Upper lobe of right lung (tissue), 1 donor: Measurements from ENCODE around the gene FAM131B. TPM values are rescaled to one million over a fixed set of nuclear protein-coding genes. Genes with fewer than 3 reads are reported as not detected.
"Not testable (repeated sequence)": the region's sequence is repeated elsewhere in the genome, so short reads cannot be mapped to it uniquely, and the experiment has no call there.

Source experiments
- ATAC-seq: fragments of 200-7000 bp; cut with Tn5 transposase; one replicate; pipeline ENCODE4 v1.9.1; 2020; ENCODE audit warnings: mild to moderate bottlenecking, moderate library complexity
- DNase-seq: peaks from one replicate; pipeline ENCODE4 v3.0.0-alpha.2; 2020
- H3K27ac ChIP-seq: fragments of 200-600 bp; one replicate; pipeline ENCODE4 v1.8.0; 2022
- H3K27me3 ChIP-seq: fragments of 200-600 bp; one replicate; pipeline ENCODE4 v1.8.0; 2022; ENCODE audit warnings: mild to moderate bottlenecking
- H3K36me3 ChIP-seq: fragments of 200-600 bp; one replicate; pipeline ENCODE4 v1.8.0; 2022
- H3K4me1 ChIP-seq: fragments of 200-600 bp; one replicate; pipeline ENCODE4 v1.8.0; 2022
- H3K4me3 ChIP-seq: fragments of 200-600 bp; one replicate; pipeline ENCODE4 v1.8.0; 2022; ENCODE audit warnings: mild to moderate bottlenecking
- H3K9me3 ChIP-seq: fragments of 200-600 bp; one replicate; pipeline ENCODE4 v1.8.0; 2022
- CTCF ChIP-seq: fragments of 200-600 bp; IDR thresholded peaks from one replicate; pipeline ENCODE4 v1.8.0; 2022; ENCODE audit warnings: antibody characterized with exemption
- intact Hi-C: fragments of 100-400 bp; cut with DNase I; formaldehyde crosslinking; loops from one replicate; pipeline ENCODE4 v1.11.0; 2022
- total RNA-seq: library from RNA; stranded (reverse); fragmentation: NEBNext Ultra II Directional; extraction: Animal tissue kit (Norgen Biotek cat#: 25700); gene quantifications from one replicate; pipeline ENCODE4 v1.2.1, GENCODE V29; 2021
- donor health status: DM: no; HTN: yes; CAD: no; lungs with severe emphysema.

Gene FAM131B
- total RNA-seq, 1 donor from 2014 or later, result 0.90 TPM

- H3K27me3 ChIP-seq, result no peaks in the 10 kb centered on the region
- TF ChIP-seq CTCF, result peak; percentile 21
- ATAC-seq, result peak; percentile 37
- peaks cover 16% of the 10 kb centered on the region for H3K36me3 ChIP-seq
- no peaks in the 10 kb centered on the region for H3K9me3 ChIP-seq
- peak; percentile 59 for DNase-seq
- H3K27ac ChIP-seq, result peak overlapping the region; percentile 65
- H3K4me3 ChIP-seq, result peak overlapping the region; percentile 3
- peaks cover 45% of the 10 kb centered on the region for H3K4me1 ChIP-seq
- intact Hi-C loops, result no loop called here
Measured at GRCh38 chr7:143395187-143396149, 33.0 kb upstream of the FAM131B start.

- DNase-seq (no peak), ATAC-seq (no peak)
- Histone ChIP-seq H3K27ac (peak overlapping the region; percentile 65), H3K4me3 (peak overlapping the region; percentile 3), H3K4me1 (peaks cover 49% of the 10 kb centered on the region), H3K27me3 (no peaks in the 10 kb centered on the region), H3K9me3 (no peaks in the 10 kb centered on the region), H3K36me3 (peaks cover 23% of the 10 kb centered on the region)
- TF ChIP-seq CTCF, result no peak
- intact Hi-C loops, result no loop called here
Measured at GRCh38 chr7:143394777-143395176, 32.3 kb upstream of the FAM131B start.

- no peak overlapping the region for H3K4me3 ChIP-seq
- no peaks in the 10 kb centered on the region for H3K27me3 ChIP-seq
- H3K36me3 ChIP-seq, result peaks cover 29% of the 10 kb centered on the region
- ATAC-seq (no peak), DNase-seq (no peak)
- no peaks in the 10 kb centered on the region for H3K9me3 ChIP-seq
- no peak for TF ChIP-seq CTCF
- peaks cover 55% of the 10 kb centered on the region for H3K4me1 ChIP-seq
- peak overlapping the region; percentile 8 for H3K27ac ChIP-seq
- intact Hi-C loops, result no loop called here
Measured at GRCh38 chr7:143394068-143394467, 31.6 kb upstream of the FAM131B start.

GRCh38 chr7:143393267-143394041 lies 30.9 kb upstream of the FAM131B start:
- H3K4me1 ChIP-seq, result peaks cover 59% of the 10 kb centered on the region
- DNase-seq (no peak), ATAC-seq (no peak)
- H3K9me3 ChIP-seq, result no peaks in the 10 kb centered on the region
- no peak for TF ChIP-seq CTCF
- no peak overlapping the region for H3K4me3 ChIP-seq
- H3K27me3 ChIP-seq, result no peaks in the 10 kb centered on the region
- peaks cover 35% of the 10 kb centered on the region for H3K36me3 ChIP-seq
- intact Hi-C loops, result no loop called here
- H3K27ac ChIP-seq, result peak overlapping the region; percentile 90

GRCh38 chr7:143392875-143393266 lies 30.4 kb upstream of the FAM131B start:
- peak overlapping the region; percentile 90 for H3K27ac ChIP-seq
- H3K27me3 ChIP-seq, result no peaks in the 10 kb centered on the region
- no peak overlapping the region for H3K4me3 ChIP-seq
- no peak for DNase-seq
- H3K36me3 ChIP-seq, result peaks cover 41% of the 10 kb centered on the region
- TF ChIP-seq CTCF, result no peak
- no peak for ATAC-seq
- no peaks in the 10 kb centered on the region for H3K9me3 ChIP-seq
- peaks cover 59% of the 10 kb centered on the region for H3K4me1 ChIP-seq
- intact Hi-C loops, result no loop called here

- peak overlapping the region; percentile 90 for H3K27ac ChIP-seq
- peaks cover 59% of the 10 kb centered on the region for H3K4me1 ChIP-seq
- H3K4me3 ChIP-seq, H3K9me3 ChIP-seq, intact Hi-C loops, ATAC-seq, H3K27me3 ChIP-seq, DNase-seq: not testable (repeated sequence)
- H3K36me3 ChIP-seq, result peaks cover 45% of the 10 kb centered on the region
Measured at GRCh38 chr7:143392427-143392826, 29.9 kb upstream of the FAM131B start.
